GM18498 (cell line): ENCODE measurements around the gene AACS.
A peak's percentile ranks its signal among the peaks of the same experiment; 100 is the strongest.
"Not testable (repeated sequence)": the region's sequence is repeated elsewhere in the genome, so short reads cannot be mapped to it uniquely, and the experiment has no call there.

Source experiments
- ATAC-seq: cut with Tn5 transposase; IDR thresholded peaks from one replicate; pipeline ENCODE4 v1.9.1; 2021; ENCODE audit warnings: mild to moderate bottlenecking, moderate library complexity; ENCODE audit not compliant: unreplicated experiment

AACS gene, protein sequence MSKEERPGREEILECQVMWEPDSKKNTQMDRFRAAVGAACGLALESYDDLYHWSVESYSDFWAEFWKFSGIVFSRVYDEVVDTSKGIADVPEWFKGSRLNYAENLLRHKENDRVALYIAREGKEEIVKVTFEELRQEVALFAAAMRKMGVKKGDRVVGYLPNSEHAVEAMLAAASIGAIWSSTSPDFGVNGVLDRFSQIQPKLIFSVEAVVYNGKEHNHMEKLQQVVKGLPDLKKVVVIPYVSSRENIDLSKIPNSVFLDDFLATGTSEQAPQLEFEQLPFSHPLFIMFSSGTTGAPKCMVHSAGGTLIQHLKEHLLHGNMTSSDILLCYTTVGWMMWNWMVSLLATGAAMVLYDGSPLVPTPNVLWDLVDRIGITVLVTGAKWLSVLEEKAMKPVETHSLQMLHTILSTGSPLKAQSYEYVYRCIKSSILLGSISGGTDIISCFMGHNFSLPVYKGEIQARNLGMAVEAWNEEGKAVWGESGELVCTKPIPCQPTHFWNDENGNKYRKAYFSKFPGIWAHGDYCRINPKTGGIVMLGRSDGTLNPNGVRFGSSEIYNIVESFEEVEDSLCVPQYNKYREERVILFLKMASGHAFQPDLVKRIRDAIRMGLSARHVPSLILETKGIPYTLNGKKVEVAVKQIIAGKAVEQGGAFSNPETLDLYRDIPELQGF

DNA sequence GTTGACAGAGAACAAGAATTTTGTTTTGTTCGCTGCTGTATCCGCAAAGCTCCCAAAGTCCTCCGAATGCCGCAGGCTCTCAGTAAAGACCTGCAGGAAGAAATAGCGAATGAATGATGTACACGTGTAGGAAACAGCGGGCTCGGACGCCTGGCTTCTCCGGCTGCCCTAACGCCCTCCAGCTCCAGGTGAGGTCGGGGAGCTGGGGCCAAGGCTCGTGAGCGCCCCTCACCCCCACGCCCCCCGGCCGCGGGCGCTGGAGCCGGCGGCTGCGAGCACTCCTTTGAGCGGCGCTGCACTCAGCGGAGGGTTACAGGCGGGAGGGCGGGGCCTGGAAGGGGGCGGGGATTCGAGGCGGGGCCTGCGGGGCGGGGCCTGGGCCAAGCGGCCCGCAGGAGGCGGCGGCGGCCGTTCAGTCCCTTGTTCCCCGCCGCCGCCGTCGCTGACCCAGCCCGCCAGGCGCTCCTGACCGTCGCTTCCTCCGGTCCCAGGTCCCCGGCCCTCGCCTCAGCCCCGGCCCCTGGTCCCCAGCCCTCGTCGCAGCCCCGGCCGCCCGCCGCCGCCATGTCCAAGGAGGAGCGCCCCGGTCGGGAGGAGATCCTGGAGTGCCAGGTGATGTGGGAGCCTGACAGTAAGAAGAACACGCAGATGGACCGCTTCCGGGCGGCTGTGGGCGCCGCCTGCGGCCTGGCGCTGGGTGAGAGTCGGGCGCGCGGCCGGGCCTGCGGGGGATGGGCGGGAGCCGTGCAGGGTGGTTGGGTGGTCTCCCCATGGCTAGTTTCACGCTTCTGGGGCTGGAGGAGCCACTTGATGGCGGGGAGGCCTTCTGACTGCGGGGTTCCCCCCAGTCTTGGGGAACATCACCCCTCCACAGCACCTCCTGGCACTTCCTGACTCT, at the start of gene AACS:
AACS (plus strand) TSS at position 415 of the 898 bp plus-strand sequence; CDS start at position 565, 150 bp downstream.
- peak; percentile 94 for ATAC-seq

DNA sequence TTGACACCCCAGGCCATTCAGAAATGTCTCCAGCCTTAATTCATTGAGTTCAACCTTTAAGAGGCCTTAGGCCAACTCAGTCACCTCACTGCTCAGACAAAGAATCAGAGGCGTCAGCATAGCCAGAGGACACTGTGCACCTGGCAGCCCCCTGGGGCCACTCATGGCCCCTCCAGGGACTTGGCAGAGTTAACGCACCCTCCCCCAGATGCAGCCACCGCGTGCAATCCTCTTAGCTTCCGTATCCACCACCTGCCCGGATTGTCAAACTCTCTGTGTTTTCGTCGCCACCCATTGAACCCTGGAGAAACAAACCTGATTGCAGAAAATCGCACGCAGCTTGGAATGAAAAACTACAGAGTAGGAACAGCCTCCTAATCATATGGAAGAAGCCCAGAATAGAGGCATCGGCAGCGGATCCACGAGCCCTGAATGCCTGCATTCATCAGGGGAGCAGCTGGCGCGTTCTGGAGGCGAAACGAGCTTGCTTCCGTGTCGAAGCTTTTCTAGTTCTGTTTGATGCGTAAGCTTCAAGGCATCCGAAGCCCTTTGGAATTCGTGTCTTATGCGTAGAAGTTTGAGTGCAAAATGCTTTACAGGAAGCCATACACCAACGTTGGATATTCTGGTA, 49.4 kb upstream of the AACS start:
- ATAC-seq = no peak

DNA sequence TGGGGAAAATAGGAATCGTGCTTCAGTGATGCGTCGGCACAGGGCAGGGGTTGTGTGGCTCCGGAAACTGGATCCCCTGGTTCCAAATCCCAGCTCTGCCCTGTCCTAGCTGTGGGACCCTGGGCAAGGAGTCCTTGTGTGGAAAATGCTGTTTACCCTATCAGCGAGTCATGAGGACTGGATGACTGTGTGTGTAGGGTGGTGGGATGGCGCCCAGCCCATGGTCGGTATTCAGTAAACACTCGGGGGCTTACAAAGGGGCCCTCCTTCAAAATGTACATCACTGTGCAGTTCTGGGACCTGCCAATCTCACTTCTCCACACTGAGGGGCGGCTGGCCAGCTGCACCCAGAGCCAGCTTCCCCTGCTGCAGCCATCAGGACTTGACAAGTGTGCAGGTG, 47.4 kb upstream of the AACS start:
- no peak for ATAC-seq

DNA sequence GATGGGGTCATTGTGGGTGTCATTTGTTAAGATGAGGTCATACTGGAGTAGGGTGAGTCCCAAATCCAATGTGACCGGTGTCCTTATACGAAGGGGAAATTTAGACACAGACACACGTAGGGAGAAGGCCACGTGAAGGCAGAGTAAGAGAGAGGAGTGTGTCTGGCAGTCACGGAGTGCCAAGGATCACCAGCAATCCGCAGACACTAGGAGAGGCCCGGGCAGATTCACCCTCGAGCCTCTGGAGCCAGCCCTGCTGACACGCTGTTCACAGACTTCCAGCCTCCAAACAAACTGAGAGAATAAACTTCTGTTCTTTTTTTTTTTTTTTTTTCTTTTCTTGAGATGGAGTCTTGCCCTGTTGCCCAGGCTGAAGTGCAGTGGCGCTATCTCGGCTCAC, 46.9 kb upstream of the AACS start:
- no peak for ATAC-seq

DNA sequence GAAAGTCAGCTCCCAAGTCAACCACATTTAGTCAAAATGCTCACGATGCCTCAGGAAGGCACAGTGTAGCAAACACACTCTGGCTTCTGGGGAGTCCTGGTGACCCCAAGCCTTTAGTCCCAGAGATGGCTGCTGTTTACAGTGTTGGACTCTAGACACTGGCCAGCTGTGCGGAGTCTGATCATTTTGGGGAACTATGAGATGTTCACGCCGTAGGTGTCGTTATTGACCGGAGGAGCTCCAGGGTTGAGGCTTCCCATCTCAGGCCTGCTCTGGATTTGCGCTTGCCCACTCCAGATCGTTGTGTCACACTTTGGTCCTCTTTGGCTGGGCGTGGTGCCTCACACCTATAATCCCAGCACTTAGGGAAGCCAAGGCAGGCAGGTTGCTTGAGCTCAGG, 44.1 kb upstream of the AACS start:
- ATAC-seq = no peak

DNA sequence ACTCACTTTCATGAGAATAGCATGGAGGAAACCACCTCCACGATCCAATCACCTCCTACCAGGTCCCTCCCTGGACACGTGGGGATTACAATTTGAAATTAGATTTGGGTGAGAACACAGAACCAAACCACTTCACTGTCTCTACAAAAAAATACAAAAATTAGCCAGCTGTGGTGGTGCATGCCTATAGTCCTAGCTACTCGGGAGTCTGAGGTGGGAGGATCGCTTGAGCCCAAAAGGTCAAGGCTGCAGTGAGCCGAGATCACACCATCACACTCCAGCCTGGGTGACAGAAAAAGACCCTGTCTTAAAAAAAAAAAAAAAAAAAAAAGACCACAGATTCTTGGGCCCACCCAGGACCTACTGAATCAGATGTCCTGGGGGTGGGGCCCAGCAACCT, 43.5 kb upstream of the AACS start:
- ATAC-seq = no peak

DNA sequence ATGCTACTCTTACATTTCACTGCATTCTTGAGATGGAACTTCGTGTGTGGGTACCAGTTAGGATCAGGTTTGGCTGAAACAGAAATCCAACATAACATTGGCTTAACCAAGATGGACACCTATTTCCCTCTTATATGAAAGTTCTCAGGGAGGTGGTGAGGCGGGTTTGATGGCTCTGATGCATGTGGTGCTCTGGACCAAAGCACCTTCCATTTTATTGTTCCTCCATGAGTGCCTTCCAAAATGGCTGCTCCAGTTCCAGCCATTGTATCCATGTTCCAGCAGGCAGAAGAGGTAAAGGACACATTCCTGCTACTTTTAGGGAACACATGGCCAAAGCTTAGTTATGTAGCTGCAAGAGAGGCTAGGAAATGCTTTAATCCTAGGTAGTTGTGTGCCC, 42.2 kb upstream of the AACS start:
- no peak for ATAC-seq

DNA sequence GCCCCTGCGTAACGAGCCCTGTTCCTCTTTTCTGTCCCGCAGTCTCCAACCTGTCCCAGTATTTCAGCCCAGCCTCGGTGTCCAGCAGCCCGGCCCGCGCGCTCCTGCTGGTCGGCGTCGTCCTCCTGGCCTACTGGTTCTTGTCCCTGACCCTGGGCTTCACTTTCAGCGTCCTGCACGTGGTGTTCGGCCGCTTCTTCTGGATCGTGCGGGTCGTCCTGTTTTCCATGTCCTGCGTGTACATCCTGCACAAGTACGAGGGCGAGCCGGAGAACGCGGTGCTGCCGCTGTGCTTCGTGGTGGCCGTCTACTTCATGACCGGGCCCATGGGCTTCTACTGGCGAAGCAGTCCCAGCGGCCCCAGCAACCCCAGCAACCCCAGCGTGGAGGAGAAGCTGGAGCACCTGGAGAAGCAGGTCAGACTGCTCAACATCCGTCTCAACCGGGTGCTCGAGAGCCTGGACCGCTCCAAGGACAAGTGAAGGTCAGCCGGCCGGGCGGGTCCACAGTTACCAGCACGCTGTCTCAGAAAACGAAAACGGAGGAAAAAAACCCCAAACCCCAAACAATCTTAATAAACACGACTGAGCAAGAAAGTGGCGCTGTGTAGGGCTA, 40.2 kb upstream of the AACS start:
- ATAC-seq = no peak

DNA sequence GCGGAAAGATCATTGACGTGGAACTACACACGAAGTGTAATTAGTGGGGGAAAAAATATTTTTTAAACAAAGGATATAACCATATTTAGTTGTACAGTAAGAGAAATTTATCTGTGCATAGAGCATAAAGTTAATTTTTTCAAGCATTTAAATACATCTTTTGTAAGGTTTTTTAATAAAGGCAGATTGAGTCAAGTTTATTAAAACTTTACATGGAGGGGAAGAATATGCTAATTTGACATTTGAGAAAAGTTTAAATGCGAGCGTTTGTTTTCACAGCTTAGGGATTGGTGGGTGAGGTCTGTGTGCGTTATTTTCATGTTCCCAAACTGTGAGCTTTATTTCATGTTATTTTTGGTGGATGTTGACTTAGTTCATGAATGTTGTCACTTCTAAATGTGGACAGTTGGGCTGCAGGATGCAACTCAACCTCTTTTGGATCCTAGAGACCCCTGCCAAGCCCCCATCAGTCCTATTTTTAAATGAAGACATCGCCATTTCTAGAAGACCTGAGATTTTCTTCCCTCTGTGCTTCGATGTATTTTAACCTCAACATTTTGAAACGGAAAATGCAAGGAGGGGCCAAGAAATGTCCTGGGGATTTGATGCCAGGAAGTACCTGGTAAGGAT, 39.5 kb upstream of the AACS start:
- no peak for ATAC-seq

DNA sequence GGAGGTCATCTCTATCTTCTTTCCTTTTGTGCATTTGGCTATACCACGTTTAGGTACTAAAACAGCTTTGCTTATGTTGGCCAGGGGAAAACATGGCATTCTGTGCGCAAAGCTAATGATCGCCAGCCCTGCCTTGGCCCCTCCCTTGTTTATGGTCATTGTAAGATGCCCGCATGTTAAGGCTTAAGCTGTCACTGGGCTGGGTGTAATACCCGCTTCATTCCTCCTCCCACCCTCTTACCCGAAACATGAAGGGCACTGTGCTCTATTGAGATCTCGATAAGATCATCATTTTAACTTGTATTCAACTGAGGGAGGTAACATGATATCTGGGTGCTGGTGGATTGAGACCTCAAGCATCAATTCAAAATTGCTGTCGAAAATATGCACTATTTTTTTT, 37.1 kb upstream of the AACS start:
- ATAC-seq = no peak

DNA sequence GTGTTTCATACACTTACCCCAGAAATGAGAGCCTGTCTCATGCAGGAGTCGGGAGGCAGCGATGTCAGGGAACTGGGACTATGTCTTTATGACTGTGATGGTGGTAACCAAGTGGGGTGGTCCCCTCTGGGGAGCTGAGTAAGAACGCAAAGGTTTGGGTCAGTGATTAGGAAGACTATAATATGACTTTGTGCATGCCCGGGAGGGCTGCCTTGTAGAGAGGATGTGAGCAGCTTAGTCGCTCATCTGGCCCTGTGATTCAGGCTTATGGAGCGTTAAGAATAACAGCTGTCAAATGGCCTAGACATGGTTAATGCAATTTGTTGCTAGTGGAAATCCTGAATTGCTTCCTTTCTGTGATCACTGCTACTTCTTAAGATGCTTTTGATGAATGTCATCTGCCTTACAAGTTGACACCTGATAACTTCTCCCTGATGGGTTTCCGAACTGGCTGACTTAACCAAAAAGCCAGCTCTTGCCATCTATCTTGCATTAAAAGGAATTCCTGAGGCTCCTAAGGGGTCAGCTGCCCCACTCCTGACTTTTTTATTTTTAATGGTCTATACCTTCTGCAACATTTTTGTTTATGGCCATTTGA, 35.4 kb upstream of the AACS start:
- ATAC-seq = no peak

DNA sequence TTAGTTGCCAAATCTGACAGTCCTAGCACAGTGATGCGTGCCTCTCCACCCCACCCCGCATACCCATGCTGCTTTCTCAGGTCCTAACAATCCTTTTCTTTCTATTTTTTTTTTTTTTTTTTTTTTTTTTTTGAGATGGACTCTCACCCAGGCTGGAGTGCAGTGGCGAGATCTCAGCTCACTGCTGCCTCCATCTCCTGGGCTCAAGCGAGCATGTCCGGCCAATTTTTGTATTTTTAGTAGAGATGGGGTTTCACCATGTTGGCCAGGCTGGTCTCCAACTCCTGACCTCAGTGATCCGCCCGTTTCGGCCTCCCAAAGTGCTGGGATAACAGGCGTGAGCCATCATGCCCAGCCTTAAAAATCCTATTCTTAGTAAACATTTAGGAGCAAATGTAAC, 33.8 kb upstream of the AACS start:
- not testable (repeated sequence) for ATAC-seq

DNA sequence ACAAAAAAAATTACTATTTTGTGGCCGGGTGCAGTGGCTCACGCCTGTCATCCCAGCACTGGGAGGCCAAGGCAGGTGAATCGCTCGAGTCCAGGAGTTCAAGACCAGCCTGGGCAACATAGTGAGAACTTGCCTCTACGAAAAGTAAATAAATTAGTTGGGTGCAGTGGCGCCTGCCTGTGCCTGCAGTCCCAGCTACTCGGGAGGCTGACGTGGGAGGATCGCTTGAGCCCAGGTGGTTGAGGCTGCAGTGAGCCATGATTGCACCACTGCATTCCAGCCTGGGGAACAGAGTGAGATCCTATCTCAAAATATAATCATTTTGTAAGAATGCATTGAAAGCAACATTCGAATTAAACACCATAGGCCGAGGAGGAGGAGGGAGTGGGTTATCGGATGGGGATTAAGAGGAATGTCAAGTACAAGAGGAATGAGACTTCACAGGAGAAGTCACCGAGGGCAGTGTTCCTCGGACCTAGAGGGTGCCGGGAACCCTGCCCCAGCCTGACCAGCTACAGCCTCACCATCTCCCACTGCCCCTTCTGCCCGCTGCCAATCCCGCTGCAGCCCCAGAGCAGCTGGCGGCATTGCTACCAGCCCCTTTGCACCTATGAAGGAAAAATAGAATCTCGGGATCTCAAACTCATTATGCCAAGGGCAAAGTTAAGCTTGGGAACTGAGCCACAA, 32.6 kb upstream of the AACS start:
- ATAC-seq = no peak

DNA sequence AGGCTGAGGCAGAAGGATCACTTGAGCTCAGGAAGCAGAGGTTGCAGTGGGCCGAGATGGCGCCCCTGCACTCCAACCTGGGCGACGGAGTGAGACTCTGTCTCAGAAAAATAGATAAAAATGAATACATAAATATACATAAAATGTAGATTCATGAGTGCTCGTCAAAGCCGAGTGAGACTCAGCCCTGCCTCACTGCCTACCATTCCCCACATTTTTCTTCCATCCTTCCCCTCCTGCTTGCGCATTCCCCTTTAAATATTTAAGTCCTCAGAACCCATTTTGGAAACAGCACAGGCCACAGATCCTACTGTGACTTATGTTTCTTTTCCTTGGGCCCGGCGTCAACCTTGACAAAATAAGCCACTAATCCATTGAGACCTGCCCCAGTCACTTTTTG, 31.9 kb upstream of the AACS start:
- ATAC-seq = no peak

DNA sequence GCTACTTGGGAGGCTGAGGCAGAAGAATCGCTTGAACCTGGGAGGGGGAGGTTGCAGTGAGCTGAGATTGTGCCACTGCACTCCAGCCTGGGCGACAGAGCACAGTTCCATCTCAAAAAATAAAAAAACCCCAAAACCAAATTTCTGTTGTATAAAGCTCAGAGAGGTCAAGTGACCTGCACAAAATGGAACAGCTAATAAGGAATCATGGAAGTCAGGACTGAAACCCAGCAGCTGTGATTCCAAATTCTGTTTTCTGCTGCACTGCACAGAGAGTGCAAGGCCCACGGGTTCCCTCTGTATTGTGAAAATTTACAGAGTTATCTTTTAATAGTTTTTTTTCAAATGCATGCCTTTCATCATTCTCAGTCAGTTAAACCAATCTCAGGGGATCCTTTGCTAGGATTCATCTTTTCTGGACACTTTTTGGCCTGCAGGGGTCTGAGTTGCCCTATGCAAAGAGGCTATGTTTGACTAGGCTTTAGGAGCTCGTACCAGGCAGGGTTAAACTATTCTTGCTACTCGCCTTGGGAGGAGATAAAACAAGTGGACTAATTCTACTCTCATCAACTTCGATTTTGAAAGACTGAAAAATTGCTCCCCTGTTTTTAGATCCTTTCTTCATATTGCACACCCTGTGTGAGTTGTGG, 26.1 kb upstream of the AACS start:
- no peak for ATAC-seq

DNA sequence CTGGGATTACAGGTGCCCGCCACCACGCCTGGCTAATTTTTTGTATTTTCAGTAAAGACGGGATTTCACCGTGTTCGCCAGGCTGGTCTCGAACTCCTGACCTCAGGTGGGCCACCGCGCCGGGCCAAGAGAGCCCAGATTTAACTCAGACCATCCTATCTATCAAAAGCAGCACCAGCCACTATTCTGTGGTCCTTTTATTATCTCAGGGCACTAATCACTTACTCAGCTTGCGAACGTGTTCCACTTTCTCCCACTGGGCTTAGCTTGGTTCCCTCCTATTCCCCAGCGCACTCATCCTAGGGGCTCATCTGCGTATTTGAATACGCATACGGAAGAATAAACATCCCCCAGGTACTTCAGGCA, 16.2 kb upstream of the AACS start:
- no peak for ATAC-seq

DNA sequence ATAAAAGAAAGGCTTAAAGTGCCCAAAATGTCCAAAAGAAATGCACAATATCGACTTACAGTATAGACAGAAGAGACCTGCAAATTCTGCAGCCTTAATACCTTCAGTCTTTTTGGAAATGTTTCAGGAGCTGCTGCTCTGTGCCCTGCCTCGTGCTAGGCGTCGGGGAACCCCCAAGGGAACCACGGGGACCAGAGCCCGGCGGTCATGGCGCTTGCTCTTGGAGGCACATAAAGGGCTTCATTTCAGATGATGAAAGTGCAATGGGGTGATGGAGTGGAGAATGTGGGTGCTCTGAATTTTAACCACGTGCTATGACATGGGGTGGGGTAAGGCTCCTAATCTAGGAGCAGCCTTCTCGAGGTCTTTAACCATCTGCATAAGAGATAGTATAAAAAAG, 14.8 kb upstream of the AACS start:
- no peak for ATAC-seq

DNA sequence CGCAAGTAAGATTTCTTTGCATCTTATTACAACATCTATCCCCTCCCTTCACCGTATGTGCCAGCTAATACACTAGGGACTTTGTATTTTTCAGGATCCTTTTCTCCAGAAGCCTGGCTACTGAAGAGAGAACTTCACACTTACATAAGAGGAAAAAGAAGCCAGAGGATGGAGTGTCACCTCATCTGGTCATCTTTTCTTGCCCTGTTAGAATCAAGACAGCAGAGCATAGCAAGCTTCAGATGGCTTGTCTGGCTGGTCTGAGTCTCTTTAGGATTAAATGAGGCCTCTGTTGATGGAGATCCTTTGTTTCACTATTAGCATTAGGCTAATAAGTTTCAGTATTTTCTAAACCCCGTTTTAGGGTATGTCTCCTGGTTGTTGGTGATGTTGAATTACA, 14.4 kb upstream of the AACS start:
- no peak for ATAC-seq

DNA sequence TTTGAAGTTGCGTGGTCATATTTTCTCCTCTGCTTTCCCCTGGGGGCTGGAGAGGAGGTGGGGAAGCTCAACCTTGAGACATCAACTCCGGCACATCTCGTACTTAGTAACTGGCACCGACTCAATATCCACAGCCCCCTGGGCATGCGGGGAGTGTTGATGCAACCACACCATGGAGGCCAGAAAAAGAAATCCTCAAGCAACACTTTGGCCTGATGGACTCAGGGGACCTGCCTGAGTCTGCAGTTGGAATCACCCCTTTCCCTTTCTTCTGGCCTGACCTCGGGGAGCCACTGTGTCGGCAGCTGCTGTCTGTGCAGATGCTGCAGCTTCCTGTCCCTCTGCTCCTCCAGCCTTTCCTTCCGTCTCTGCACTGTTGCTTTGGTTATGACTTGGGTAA, 11.4 kb upstream of the AACS start:
- no peak for ATAC-seq
